Mesodermal cell (in vitro differentiated cells): ENCODE data around the gene NAA35.

Experiments used
- H3K27ac ChIP-seq: 2 replicates; pipeline ENCODE4 v1.7.0; 2013; ENCODE audit warnings: mild to moderate bottlenecking, low read depth, low read length, moderate library complexity; ENCODE audit not compliant: severe bottlenecking
- H3K36me3 ChIP-seq: 2 replicates; pipeline ENCODE4 v1.7.1; 2013; ENCODE audit warnings: mild to moderate bottlenecking, low read length, moderate library complexity; ENCODE audit not compliant: control insufficient read depth, insufficient read depth
- H3K4me1 ChIP-seq: one replicate; pipeline ENCODE4 v1.7.1; 2013; ENCODE audit warnings: mild to moderate bottlenecking, low read length; ENCODE audit not compliant: insufficient read depth, control insufficient read depth, poor library complexity, severe bottlenecking
- H3K4me3 ChIP-seq: 2 replicates; pipeline ENCODE4 v1.7.0; 2013; ENCODE audit warnings: low read length, control low read depth, mild to moderate bottlenecking; ENCODE audit not compliant: insufficient read depth, poor library complexity, severe bottlenecking; ENCODE audit errors: extremely low read depth
- H3K9me3 ChIP-seq: 2 replicates; pipeline ENCODE4 v1.7.1; 2013; ENCODE audit warnings: mild to moderate bottlenecking, low read length, moderate library complexity; ENCODE audit not compliant: control insufficient read depth
- WGBS, 2 experiments: methylation state at CpG; one replicate each; pipeline ENCODE4 v1.1.5; 2013; ENCODE audit warnings: missing lambda C conversion rate in 2 of 2; ENCODE audit not compliant: insufficient coverage in 2 of 2; 5-methylcytosine and 5-hydroxymethylcytosine counted together

The NAA35 gene

DNA sequence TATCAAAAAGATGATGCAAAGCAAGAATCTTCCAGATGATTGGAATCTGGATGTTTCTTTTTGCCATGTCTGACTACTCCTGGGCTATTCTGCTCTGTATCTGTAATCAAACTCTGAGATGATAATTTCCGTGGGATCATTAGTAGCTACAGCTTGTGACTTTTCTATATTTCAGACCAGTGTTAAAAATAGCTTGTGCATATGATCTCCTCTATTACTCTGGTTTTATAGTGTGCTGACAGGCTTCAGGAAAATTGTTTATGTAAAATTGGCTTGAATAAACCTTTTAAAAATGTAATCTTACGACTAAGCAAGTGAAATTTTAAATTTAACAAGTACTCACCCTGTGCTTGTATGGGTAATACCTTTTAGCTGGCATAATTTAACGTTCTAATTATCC, 40.4 kb downstream of the NAA35 start:
- Histone ChIP-seq H3K27ac (no peak overlapping the region), H3K4me1 (no peaks in the 10 kb centered on the region), H3K36me3 (peaks cover 83% of the 10 kb centered on the region), H3K4me3 (no peak overlapping the region), H3K9me3 (no peaks in the 10 kb centered on the region)
- no CpG with 5 or more reads among the region's 3 CpGs for WGBS, 2 experiments

DNA sequence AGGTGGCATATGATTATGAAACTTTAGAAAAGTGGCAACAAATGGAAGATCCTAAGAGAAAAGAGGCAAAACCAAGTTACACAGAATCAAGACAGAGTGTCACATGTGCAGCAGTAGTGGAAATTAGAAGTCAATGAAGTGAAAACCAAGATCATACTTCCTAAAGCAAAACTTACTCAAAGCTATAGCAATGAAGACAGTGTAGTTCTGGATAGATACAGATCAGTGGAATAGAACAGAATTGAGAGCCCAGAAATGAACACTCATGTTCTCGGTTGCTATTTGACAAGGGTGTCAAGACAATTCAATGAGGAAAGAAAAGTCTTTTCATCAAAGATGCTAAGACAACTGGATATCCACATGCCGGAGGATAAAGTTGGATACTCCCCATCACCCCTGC, 43.5 kb downstream of the NAA35 start:
- Histone ChIP-seq H3K4me1 (no peaks in the 10 kb centered on the region), H3K36me3 (peaks cover 81% of the 10 kb centered on the region), H3K4me3 (no peak overlapping the region), H3K9me3 (no peaks in the 10 kb centered on the region), H3K27ac (no peak overlapping the region)
- 100% methylated on average over 1 of the region's 2 CpGs for WGBS, 2 experiments

DNA sequence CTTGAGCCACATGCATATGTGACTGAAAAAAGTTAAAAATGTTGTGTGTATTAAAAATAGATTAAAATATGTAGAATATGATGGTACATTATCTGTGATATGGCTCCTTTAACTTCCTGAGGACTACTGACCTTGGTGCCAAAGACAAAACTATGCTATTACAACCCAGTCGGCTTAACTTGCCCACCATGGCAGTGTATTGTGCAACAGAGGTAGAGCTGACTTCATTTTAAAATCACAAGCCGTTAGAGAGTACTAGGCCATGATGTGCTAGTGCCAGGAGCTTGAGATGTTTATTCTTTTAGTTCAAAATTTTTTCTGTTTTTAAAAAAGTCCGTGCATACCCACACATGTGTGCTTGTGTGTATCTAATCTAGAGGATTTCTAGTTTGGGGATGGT, 46.3 kb downstream of the NAA35 start:
- 96% methylated on average over 3 of the region's 3 CpGs; no CpG with 5 or more reads in 1 of the 2 experiments for WGBS, 2 experiments
- Histone ChIP-seq H3K36me3 (peaks cover 58% of the 10 kb centered on the region), H3K27ac (no peak overlapping the region), H3K4me3 (no peak overlapping the region), H3K9me3 (no peaks in the 10 kb centered on the region), H3K4me1 (no peaks in the 10 kb centered on the region)

DNA sequence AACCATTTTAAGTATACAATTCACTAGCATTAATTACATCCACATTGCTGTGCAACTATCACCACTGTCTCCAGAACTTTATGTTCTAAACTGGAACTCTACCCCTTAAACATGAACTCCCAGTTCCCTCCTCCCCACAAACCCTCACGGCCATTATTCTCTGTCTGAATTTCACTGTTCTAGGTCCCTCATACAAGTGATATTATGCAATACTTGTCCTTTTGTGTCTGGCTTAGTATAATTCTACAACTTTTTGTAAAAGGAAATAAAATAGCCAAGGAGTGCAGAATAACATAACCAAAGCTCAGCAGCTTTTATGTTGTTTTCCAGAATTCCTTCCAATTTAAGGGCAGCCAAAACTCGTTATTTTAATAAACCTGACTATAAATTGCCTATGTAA, 53.2 kb downstream of the NAA35 start:
- Histone ChIP-seq H3K27ac (no peak overlapping the region), H3K36me3 (peaks cover 32% of the 10 kb centered on the region), H3K9me3 (no peaks in the 10 kb centered on the region), H3K4me1 (no peaks in the 10 kb centered on the region), H3K4me3 (no peak overlapping the region)
- WGBS, 2 experiments: 88 to 100% methylated on average over 1 of the region's 2 CpGs

DNA sequence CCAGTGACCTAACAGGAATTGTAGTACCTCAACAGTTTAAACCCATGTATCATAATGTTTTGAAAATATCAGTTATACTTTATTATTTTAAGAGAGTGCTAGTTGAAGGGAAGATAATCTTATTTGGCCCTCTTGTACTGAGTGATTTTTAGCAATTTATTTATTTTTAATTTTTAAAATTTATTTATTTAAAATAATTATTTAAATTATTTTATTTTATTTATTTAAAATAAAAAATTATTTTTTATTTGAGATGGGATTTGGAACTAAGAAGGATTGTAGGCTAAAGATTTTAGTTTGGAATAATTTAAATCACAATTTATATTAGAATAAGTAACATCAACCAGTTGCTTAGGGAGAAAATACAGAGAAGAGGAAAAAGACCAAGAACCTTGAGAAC, 54.2 kb downstream of the NAA35 start:
- H3K9me3 ChIP-seq: no peaks in the 10 kb centered on the region
- H3K4me1 ChIP-seq: no peaks in the 10 kb centered on the region
- peaks cover 40% of the 10 kb centered on the region for H3K36me3 ChIP-seq
- H3K4me3 ChIP-seq: no peak overlapping the region
- no peak overlapping the region for H3K27ac ChIP-seq

DNA sequence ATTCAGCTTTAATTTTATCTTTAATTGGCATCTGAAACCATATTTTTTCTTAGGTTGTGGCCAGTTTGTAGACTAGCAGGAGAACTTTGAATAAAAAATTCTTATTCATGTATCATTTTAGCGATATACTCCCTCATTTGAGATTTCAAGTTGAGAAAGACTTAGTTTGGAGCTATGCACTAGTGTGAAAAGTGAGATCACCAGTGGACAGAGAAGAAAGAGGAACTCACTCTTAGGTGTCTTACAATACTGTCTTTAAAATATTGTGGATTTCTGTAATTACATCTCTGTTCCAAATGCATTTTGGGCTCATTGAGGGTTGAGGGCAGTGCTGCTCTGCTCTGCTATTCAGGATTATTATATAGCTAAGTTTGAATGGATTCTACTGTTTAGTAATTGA, 54.7 kb downstream of the NAA35 start:
- no CpG with 5 or more reads among the region's 1 CpG for WGBS, 2 experiments
- Histone ChIP-seq H3K9me3 (no peaks in the 10 kb centered on the region), H3K4me3 (no peak overlapping the region), H3K27ac (no peak overlapping the region), H3K4me1 (no peaks in the 10 kb centered on the region), H3K36me3 (peaks cover 42% of the 10 kb centered on the region)

DNA sequence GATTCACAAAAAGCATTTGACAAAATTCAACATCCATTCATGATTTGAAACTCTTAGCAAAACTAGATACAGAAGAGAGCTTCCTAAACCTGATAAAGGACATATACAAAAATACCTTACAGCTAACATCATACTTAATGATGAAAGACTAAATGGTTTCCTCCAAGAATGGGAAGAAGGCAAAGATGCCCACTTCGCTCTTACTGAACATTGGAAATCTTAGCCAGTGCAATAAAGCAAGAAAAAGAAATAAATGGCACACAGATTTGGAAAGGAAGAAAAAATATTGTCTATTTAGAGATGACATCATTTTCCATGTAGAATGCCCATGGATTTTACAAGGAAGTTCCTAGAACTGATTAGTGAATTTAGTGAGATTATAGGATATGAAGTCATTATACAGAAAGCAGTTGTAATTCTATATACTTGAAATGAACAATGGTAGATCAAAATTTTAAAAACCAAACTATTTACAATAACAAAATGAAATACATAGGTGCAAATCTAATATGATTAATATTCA, 64.4 kb downstream of the NAA35 start:
- Histone ChIP-seq H3K4me1 (no peaks in the 10 kb centered on the region), H3K4me3 (no peak overlapping the region), H3K36me3 (peaks cover 56% of the 10 kb centered on the region), H3K27ac (no peak overlapping the region), H3K9me3 (no peaks in the 10 kb centered on the region)
- WGBS, 2 experiments: 100% methylated on average over 1 of the region's 1 CpG; no CpG with 5 or more reads in 1 of the 2 experiments

DNA sequence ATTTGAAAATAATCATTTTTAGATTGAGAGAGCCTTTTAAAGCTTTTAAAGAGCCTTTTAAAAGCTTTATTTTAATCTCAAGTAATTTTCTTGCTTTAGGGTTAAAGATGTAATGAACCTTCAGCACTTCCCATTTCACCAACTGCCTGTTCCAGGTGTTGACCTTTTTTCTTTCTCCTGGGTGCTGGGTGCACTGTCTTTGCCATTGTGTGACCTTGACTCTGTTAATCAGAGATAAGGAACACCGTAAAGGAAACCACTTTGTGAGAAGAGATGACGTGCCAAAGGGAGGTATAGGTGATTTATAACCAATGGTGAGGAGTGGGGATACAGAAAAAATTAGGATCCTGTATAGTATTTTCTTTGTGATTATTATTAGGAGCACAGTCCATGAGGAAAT, 68.2 kb downstream of the NAA35 start:
- Histone ChIP-seq H3K36me3 (peaks cover 69% of the 10 kb centered on the region), H3K4me1 (no peaks in the 10 kb centered on the region), H3K27ac (no peak overlapping the region), H3K9me3 (no peaks in the 10 kb centered on the region), H3K4me3 (no peak overlapping the region)
- WGBS, 2 experiments: 94 to 96% methylated on average over 2 of the region's 2 CpGs

DNA sequence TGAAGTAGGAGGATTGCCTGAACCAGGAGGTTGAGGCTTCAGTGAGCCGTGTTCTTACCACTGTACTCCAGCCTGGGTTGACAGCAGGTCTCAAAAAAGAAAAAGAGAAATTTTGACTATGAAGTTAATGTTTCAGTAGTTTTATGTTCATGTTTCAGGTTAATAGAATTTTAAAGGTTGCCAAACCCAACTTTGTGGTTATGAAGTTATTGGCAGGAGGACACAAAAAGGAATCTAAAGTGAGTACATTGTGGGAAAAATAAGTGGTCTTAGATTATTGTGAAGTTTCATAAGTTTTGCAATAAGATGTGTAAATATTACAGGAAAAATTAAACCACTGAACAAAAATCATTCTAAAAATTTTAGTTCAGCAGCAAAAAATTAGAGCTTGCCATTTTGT, 79.8 kb downstream of the NAA35 start:
- H3K4me3 ChIP-seq: no peak overlapping the region
- no peaks in the 10 kb centered on the region for H3K9me3 ChIP-seq
- peaks cover 62% of the 10 kb centered on the region for H3K36me3 ChIP-seq
- WGBS, 2 experiments: 86 to 100% methylated on average over 1 of the region's 1 CpG
- no peak overlapping the region for H3K27ac ChIP-seq
- no peaks in the 10 kb centered on the region for H3K4me1 ChIP-seq

DNA sequence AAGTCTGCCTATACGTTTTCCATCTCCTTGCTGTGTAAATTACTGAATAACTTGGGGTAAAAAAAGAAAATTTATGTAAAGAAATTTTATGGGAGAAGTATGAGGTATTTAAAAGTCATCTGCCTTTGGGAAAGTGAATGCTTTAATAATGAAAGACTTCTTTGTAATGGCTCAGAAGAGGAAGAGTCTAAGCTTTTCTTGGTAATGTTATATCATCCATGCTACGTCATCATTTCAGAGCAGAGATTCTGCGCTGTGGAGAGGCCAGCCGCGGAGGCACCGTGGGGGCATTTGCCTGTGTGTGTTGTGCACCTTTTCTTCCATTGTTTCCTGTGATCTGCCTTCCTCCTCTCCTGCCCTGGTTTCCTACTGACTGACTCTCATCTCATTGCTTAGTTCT, 80.2 kb downstream of the NAA35 start:
- Histone ChIP-seq H3K9me3 (no peaks in the 10 kb centered on the region), H3K36me3 (peaks cover 67% of the 10 kb centered on the region), H3K27ac (no peak overlapping the region), H3K4me3 (no peak overlapping the region), H3K4me1 (no peaks in the 10 kb centered on the region)
- WGBS, 2 experiments: 93 to 99% methylated on average over 6 of the region's 6 CpGs

DNA sequence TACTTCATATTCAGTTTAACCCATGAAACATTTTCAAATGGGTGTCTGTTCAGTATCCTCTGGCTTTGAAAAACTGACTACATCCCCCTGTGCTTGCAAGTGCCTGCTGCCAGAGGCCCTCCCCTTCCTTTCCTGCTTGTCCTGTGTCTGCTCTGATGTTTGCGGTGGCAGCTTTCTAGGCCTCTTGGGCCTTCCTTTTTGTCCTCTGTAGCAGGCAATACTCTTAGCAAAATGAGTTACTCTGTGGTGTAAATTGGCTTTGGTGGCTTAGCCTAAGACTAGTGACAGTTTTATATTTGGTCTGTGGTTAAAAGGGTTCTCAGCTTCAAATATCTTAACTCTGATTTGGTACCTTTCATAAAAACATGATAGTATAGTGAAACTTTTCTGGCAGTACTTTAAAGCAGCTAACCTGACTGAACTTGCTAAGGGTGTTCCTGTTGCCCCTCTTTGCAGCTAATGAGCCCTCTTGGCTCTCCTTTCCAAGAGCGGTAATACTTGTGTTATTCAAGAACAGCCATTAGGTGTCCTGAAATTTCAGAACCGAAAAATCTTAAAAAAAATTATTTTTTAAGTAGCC, 81.8 kb downstream of the NAA35 start:
- H3K36me3 ChIP-seq: peaks cover 72% of the 10 kb centered on the region
- H3K27ac ChIP-seq: no peak overlapping the region
- H3K9me3 ChIP-seq: no peaks in the 10 kb centered on the region
- H3K4me3 ChIP-seq: no peak overlapping the region
- WGBS, 2 experiments: 80% methylated on average over 1 of the region's 3 CpGs; no CpG with 5 or more reads in 1 of the 2 experiments
- H3K4me1 ChIP-seq: no peaks in the 10 kb centered on the region
